ENCODE data around the gene SPATA3.

GRCh38 chr2:231057590-231057989 is 61.7 kb downstream of the SPATA3 start:
- TF ChIP-seq CTCF (IDR thresholded peaks at IDR 0.05; ENCODE audit: insufficient read depth, low read length, poor library complexity, severe bottlenecking) = no peak
- TF ChIP-seq EZH2phosphoT487 (conservative IDR thresholded peaks at IDR 0.05; ENCODE audit: low read length) = no peak

All from SU-DHL-6 (cell line).